Neural cell (in vitro differentiated cells): ENCODE data around the gene CAMK1D. TPM values are rescaled to one million over a fixed set of nuclear protein-coding genes. Genes with fewer than 3 reads are reported as not detected.

Experiments used
- H2AFZ ChIP-seq: fragments of 200-600, 300-800 bp; sonication (generic), shearing (Covaris generic); 2 replicates; pipeline ENCODE4 v1.6.0; 2014; ENCODE audit warnings: low read depth, mild to moderate bottlenecking, antibody characterized with exemption, low read length, moderate library complexity
- H3F3A ChIP-seq: fragments of 200-600 bp; shearing (Covaris generic); 2 replicates; pipeline ENCODE4 v1.6.1; 2016; ENCODE audit warnings: mild to moderate bottlenecking, moderate library complexity, mixed read lengths, antibody characterized with exemption, low read length; ENCODE audit not compliant: insufficient read depth, poor library complexity, severe bottlenecking
- H3K27ac ChIP-seq: fragments of 200-600, 300-800 bp; sonication (generic), shearing (Covaris generic); 2 replicates; pipeline ENCODE4 v1.5.1; 2014; ENCODE audit warnings: mild to moderate bottlenecking, low read length, moderate library complexity
- H3K27me3 ChIP-seq: fragments of 300-800, 200-600 bp; sonication (generic), shearing (Covaris generic); 2 replicates; pipeline ENCODE4 v1.6.0; 2014; ENCODE audit warnings: mild to moderate bottlenecking, low read depth, low read length, moderate library complexity; ENCODE audit not compliant: insufficient read depth
- H3K36me3 ChIP-seq: fragments of 300-800, 200-600 bp; sonication (generic), shearing (Covaris generic); 2 replicates; pipeline ENCODE4 v1.5.1; 2014; ENCODE audit warnings: mild to moderate bottlenecking, antibody characterized with exemption, low read length, moderate library complexity; ENCODE audit not compliant: insufficient read depth
- H3K4me2 ChIP-seq: fragments of 300-800, 200-600 bp; sonication (generic), shearing (Covaris generic); 2 replicates; pipeline ENCODE4 v1.6.0; 2014; ENCODE audit warnings: mild to moderate bottlenecking, low read length
- H3K4me3 ChIP-seq: fragments of 300-800, 200-600 bp; sonication (generic), shearing (Covaris generic); 2 replicates; pipeline ENCODE4 v1.5.1; 2014; ENCODE audit warnings: mild to moderate bottlenecking, low read length, moderate library complexity
- H3K79me2 ChIP-seq: fragments of 200-600 bp; shearing (Covaris generic); replicated peaks from 2 replicates; pipeline ENCODE4 v1.6.0; 2014; ENCODE audit warnings: mild to moderate bottlenecking, low read length, moderate library complexity; ENCODE audit not compliant: insufficient read depth
- H3K9ac ChIP-seq: fragments of 300-800, 200-600 bp; sonication (generic), shearing (Covaris generic); 2 replicates; pipeline ENCODE4 v1.6.1; 2016; ENCODE audit warnings: mild to moderate bottlenecking, low read length, mixed read lengths
- H3K9me2 ChIP-seq: fragments of 200-600 bp; shearing (Covaris generic); 2 replicates; pipeline ENCODE4 v1.6.1; 2016; ENCODE audit warnings: mild to moderate bottlenecking, low read length, mixed read lengths; ENCODE audit not compliant: insufficient read depth
- H3K9me3 ChIP-seq: fragments of 200-600, 300-800 bp; sonication (generic), shearing (Covaris generic); 2 replicates; pipeline ENCODE4 v1.6.1; 2016; ENCODE audit warnings: mild to moderate bottlenecking, mixed run types, low read length, moderate library complexity, mixed read lengths
- H4K20me1 ChIP-seq: fragments of 200-600 bp; shearing (Covaris generic); 2 replicates; pipeline ENCODE4 v1.6.1; 2016; ENCODE audit warnings: mild to moderate bottlenecking, mixed run types; ENCODE audit not compliant: insufficient read depth
- EP300 ChIP-seq: fragments of 450-650 bp; conservative IDR thresholded peaks from 2 replicates; pipeline ENCODE4 v1.6.1; 2014; ENCODE audit warnings: antibody characterized with exemption, mild to moderate bottlenecking, moderate library complexity; ENCODE audit not compliant: poor library complexity, severe bottlenecking
- EZH2 ChIP-seq: fragments of 200-600, 300-800 bp; shearing (Covaris generic), sonication (generic); IDR thresholded peaks from 2 replicates; pipeline ENCODE4 v1.6.1; 2014; ENCODE audit warnings: antibody characterized with exemption, low read length, borderline replicate concordance, mild to moderate bottlenecking; ENCODE audit not compliant: insufficient read depth, poor library complexity, severe bottlenecking
- MXI1 ChIP-seq: fragments of 450-650 bp; conservative IDR thresholded peaks from 2 replicates; pipeline ENCODE4 v1.6.1; 2014; ENCODE audit warnings: antibody characterized with exemption, mild to moderate bottlenecking; ENCODE audit not compliant: poor library complexity, severe bottlenecking
- POLR2AphosphoS5 ChIP-seq: IDR thresholded peaks from 2 replicates; pipeline ENCODE4 v1.6.1; 2012
- RAD21 ChIP-seq: fragments of 450-650 bp; conservative IDR thresholded peaks from 2 replicates; pipeline ENCODE4 v1.6.1; 2014; ENCODE audit warnings: antibody characterized with exemption, mild to moderate bottlenecking, moderate library complexity
- SMC3 ChIP-seq: fragments of 450-650 bp; conservative IDR thresholded peaks from 2 replicates; pipeline ENCODE4 v1.6.1; 2014; ENCODE audit warnings: antibody characterized with exemption, mild to moderate bottlenecking, moderate library complexity; ENCODE audit not compliant: poor library complexity
- TAF1 ChIP-seq: IDR thresholded peaks from 2 replicates; pipeline ENCODE4 v1.6.1; 2012; ENCODE audit warnings: low read depth
- polyA plus RNA-seq: library from polyadenylated mRNA; depleted of rRNA; stranded (reverse); fragments of >200 nt; gene quantifications from 2 replicates; pipeline ENCODE4 v1.2.3, GENCODE V29; 2014
- TF ChIP-seq, protein P1 (sequence below): IDR thresholded peaks from 2 replicates; pipeline ENCODE4 v1.6.1; 2012; ENCODE audit warnings: borderline replicate concordance
- TF ChIP-seq, protein P2 (sequence below): fragments of 450-650 bp; IDR thresholded peaks from 2 replicates; pipeline ENCODE4 v1.5.1; 2014; ENCODE audit warnings: antibody characterized with exemption, mild to moderate bottlenecking, moderate library complexity; ENCODE audit not compliant: poor library complexity, severe bottlenecking

The CAMK1D gene
- polyA plus RNA-seq, 1 donor from 2014 or later, result 13.8 TPM

- Histone ChIP-seq H3F3A (no peaks in the 10 kb centered on the region), H3K27me3 (no peaks in the 10 kb centered on the region), H3K36me3 (no peaks in the 10 kb centered on the region), H3K79me2 (peaks cover 47% of the 10 kb centered on the region), H3K9me2 (no peaks in the 10 kb centered on the region), H3K4me3 (no peak overlapping the region), H3K9ac (no peak overlapping the region), H3K4me2 (no peak overlapping the region), H3K9me3 (no peaks in the 10 kb centered on the region), H4K20me1 (no peaks in the 10 kb centered on the region), H2AFZ (no peak overlapping the region), H3K27ac (no peak overlapping the region)
- TF ChIP-seq, protein P1, sequence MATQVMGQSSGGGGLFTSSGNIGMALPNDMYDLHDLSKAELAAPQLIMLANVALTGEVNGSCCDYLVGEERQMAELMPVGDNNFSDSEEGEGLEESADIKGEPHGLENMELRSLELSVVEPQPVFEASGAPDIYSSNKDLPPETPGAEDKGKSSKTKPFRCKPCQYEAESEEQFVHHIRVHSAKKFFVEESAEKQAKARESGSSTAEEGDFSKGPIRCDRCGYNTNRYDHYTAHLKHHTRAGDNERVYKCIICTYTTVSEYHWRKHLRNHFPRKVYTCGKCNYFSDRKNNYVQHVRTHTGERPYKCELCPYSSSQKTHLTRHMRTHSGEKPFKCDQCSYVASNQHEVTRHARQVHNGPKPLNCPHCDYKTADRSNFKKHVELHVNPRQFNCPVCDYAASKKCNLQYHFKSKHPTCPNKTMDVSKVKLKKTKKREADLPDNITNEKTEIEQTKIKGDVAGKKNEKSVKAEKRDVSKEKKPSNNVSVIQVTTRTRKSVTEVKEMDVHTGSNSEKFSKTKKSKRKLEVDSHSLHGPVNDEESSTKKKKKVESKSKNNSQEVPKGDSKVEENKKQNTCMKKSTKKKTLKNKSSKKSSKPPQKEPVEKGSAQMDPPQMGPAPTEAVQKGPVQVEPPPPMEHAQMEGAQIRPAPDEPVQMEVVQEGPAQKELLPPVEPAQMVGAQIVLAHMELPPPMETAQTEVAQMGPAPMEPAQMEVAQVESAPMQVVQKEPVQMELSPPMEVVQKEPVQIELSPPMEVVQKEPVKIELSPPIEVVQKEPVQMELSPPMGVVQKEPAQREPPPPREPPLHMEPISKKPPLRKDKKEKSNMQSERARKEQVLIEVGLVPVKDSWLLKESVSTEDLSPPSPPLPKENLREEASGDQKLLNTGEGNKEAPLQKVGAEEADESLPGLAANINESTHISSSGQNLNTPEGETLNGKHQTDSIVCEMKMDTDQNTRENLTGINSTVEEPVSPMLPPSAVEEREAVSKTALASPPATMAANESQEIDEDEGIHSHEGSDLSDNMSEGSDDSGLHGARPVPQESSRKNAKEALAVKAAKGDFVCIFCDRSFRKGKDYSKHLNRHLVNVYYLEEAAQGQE, result no peak
- no peak for TF ChIP-seq EP300
- TF ChIP-seq RAD21, result no peak
- no peak for TF ChIP-seq POLR2AphosphoS5
- TF ChIP-seq EZH2, result no peak
- no peak for TF ChIP-seq MXI1
- TF ChIP-seq SMC3, result no peak
- TF ChIP-seq TAF1, result no peak
- TF ChIP-seq, protein P2, sequence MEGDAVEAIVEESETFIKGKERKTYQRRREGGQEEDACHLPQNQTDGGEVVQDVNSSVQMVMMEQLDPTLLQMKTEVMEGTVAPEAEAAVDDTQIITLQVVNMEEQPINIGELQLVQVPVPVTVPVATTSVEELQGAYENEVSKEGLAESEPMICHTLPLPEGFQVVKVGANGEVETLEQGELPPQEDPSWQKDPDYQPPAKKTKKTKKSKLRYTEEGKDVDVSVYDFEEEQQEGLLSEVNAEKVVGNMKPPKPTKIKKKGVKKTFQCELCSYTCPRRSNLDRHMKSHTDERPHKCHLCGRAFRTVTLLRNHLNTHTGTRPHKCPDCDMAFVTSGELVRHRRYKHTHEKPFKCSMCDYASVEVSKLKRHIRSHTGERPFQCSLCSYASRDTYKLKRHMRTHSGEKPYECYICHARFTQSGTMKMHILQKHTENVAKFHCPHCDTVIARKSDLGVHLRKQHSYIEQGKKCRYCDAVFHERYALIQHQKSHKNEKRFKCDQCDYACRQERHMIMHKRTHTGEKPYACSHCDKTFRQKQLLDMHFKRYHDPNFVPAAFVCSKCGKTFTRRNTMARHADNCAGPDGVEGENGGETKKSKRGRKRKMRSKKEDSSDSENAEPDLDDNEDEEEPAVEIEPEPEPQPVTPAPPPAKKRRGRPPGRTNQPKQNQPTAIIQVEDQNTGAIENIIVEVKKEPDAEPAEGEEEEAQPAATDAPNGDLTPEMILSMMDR, result no peak
These were observed 8.3 kb downstream of the CAMK1D start for GRCh38 chr10:12357525-12358151.

DNA sequence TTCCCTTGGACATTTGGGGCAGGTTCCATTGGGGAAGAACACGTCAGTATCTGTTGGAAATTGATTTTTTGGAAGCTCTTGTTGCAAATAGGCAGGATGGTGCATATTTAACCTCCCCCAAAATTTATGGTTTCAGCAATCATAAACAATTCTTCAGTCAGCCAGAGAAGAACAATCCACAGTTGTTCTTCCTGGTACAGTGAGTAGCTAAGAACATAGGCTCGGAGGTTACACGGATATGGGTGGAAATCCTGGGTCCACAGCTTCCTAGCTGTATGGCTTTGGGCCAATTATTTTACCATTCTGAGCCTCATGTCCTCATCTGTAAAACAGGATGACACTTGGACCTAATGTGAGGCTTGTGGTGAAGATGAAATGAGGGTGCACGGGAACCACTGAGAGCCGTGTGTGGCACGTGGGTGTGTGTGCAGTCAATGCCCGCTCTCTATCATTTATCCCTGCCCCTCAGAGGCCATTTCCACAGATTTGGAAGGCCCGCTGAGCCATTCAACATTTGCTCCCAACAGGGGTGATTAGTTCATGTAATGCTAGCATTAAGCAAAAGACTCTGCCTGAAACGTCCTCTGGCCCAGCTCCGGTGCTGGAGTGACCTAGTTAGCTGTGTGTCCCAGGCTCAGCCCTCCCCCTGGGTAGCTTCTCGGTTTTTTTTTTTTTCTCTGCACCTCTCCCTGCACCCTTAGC, 9.7 kb downstream of the CAMK1D start:
- no peaks in the 10 kb centered on the region for H3K27me3 ChIP-seq
- H3K9me3 ChIP-seq, result no peaks in the 10 kb centered on the region
- peaks cover 38% of the 10 kb centered on the region for H3K79me2 ChIP-seq
- H4K20me1 ChIP-seq, result no peaks in the 10 kb centered on the region
- H3K36me3 ChIP-seq, result no peaks in the 10 kb centered on the region
- no peaks in the 10 kb centered on the region for H3F3A ChIP-seq
- no peak overlapping the region for H3K4me3 ChIP-seq
- no peak overlapping the region for H3K27ac ChIP-seq
- no peaks in the 10 kb centered on the region for H3K9me2 ChIP-seq
- no peak for TF ChIP-seq SMC3
- no peak for TF ChIP-seq EZH2
- H3K9ac ChIP-seq, result no peak overlapping the region
- H2AFZ ChIP-seq, result no peak overlapping the region
- H3K4me2 ChIP-seq, result no peak overlapping the region
